ENCODE results near the gene FRMD4A.

Gene FRMD4A

GRCh38 chr10:14024329-14025202, 306.2 kb downstream of the FRMD4A start:
- in situ Hi-C loops (cut with MboI; ENCODE audit: low sequenced_read_pairs), result no loop called here

- in situ Hi-C loops (cut with MboI; ENCODE audit: low sequenced_read_pairs), result no loop called here
Measured at GRCh38 chr10:14023673-14024328, 306.9 kb downstream of the FRMD4A start.

- in situ Hi-C loops (cut with MboI; ENCODE audit: low sequenced_read_pairs), result no loop called here
Measured at GRCh38 chr10:14022954-14023672, 307.6 kb downstream of the FRMD4A start.

GRCh38 chr10:14022052-14022451, 308.7 kb downstream of the FRMD4A start:
- in situ Hi-C loops (cut with MboI; ENCODE audit: low sequenced_read_pairs), result no loop called here

- in situ Hi-C loops (cut with MboI; ENCODE audit: low sequenced_read_pairs), result no loop called here
Measured at GRCh38 chr10:14020037-14020664, 310.6 kb downstream of the FRMD4A start.

GRCh38 chr10:14017467-14017866, 313.3 kb downstream of the FRMD4A start:
- in situ Hi-C loops (cut with MboI; ENCODE audit: low sequenced_read_pairs), result no loop called here

- in situ Hi-C loops (cut with MboI; ENCODE audit: low sequenced_read_pairs), result no loop called here
Measured at GRCh38 chr10:14016931-14017333, 313.8 kb downstream of the FRMD4A start.

- in situ Hi-C loops (cut with MboI; ENCODE audit: low sequenced_read_pairs), result no loop called here
Measured at GRCh38 chr10:14016011-14016536, 314.6 kb downstream of the FRMD4A start.

GRCh38 chr10:14014423-14014822, 316.3 kb downstream of the FRMD4A start:
- in situ Hi-C loops (cut with MboI; ENCODE audit: low sequenced_read_pairs), result no loop called here

- in situ Hi-C loops (cut with MboI; ENCODE audit: low sequenced_read_pairs), result no loop called here
Measured at GRCh38 chr10:14010769-14011574, 319.8 kb downstream of the FRMD4A start.

- in situ Hi-C loops (cut with MboI; ENCODE audit: low sequenced_read_pairs), result no loop called here
Measured at GRCh38 chr10:14010101-14010558, 320.6 kb downstream of the FRMD4A start.

- in situ Hi-C loops (cut with MboI; ENCODE audit: low sequenced_read_pairs), result no loop called here
Measured at GRCh38 chr10:14009371-14010100, 321.2 kb downstream of the FRMD4A start.

- in situ Hi-C loops (cut with MboI; ENCODE audit: low sequenced_read_pairs), result no loop called here
Measured at GRCh38 chr10:14008740-14009080, 322.0 kb downstream of the FRMD4A start.

GRCh38 chr10:14004536-14004935, 326.2 kb downstream of the FRMD4A start:
- in situ Hi-C loops (cut with MboI; ENCODE audit: low sequenced_read_pairs), result no loop called here

- in situ Hi-C loops (cut with MboI; ENCODE audit: low sequenced_read_pairs), result no loop called here
Measured at GRCh38 chr10:14003517-14004184, 327.1 kb downstream of the FRMD4A start.

- in situ Hi-C loops (cut with MboI; ENCODE audit: low sequenced_read_pairs), result no loop called here
Measured at GRCh38 chr10:14001298-14002040, 329.3 kb downstream of the FRMD4A start.

GRCh38 chr10:13998163-13998835, 332.4 kb downstream of the FRMD4A start:
- in situ Hi-C loops (cut with MboI; ENCODE audit: low sequenced_read_pairs), result no loop called here

- in situ Hi-C loops (cut with MboI; ENCODE audit: low sequenced_read_pairs), result no loop called here
Measured at GRCh38 chr10:13997650-13998049, 333.1 kb downstream of the FRMD4A start.

All from HL-60/S4 treated with retinoic acid at 250 ng/mL for 4 days and 3 days (cell line).